ENCODE measurements around the gene SARNP. TPM values are rescaled to one million over a fixed set of nuclear protein-coding genes. Genes with fewer than 3 reads are reported as not detected.
A peak's percentile ranks its signal among the peaks of the same experiment; 100 is the strongest.

SARNP gene
- total and polyA plus RNA-seq, 9 of the 15 experiments (the other 6 are each of a cell fraction or from before 2014, with no cell fraction given), result 70.1 to 400 (median 198) TPM

DNA sequence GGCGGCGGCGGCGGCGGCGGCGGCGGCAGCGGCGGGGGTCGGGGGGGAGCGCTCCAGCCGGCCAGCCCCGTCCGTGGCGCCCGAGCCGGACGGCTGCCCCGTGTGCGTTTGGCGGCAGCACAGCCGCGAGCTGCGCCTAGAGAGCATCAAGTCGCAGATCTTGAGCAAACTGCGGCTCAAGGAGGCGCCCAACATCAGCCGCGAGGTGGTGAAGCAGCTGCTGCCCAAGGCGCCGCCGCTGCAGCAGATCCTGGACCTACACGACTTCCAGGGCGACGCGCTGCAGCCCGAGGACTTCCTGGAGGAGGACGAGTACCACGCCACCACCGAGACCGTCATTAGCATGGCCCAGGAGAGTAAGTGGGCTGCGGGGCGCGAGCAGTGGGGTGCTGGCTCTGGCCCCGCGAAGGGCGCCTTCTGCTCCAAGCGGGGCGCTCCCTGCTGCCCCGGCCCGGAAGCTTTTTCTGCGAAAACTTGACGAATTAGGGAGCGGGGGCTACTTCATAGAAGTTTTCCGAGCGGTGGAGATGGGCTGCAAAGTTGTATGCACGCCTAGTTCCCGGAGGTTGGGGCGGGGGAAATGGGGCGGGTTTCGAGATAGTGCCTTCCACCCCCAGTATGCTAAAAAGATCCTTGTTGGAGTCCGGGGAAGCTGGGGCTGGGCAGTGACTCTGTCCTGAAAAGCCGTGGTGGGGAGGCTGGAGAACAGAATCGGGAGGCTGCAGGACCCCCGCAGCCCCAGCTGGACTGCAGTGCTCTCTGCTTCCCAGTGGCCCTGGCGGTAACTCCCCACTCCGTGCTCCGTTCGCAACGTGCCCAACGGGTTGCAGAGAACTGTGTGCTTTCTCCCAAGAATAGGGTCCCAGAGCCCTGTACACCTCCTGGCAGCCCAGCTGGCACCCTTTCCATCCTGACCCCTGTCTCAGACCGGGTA lies 73.9 kb downstream of the SARNP start (continued):
- TF ChIP-seq MTA3 (IDR thresholded peaks at IDR 0.05; ENCODE audit: borderline replicate concordance) (0 out of 2 replicates have a peak, but pooled peaks have one; percentile 46), HNRNPLL (IDR thresholded peaks at IDR 0.05; ENCODE audit: low read depth, low read length, poor library complexity, severe bottlenecking) (peak; percentile 96), NCOA2 (IDR thresholded peaks at IDR 0.05; ENCODE audit: partially characterized antibody in 2 of 2) (no peak), SRSF3 (IDR thresholded peaks at IDR 0.05; ENCODE audit: insufficient read depth, low read length) (no peak), KDM5B (IDR thresholded peaks at IDR 0.05; ENCODE audit: insufficient replicate concordance, low read depth, low read length) (peak; percentile 51), NRF1 (conservative IDR thresholded peaks at IDR 0.05 in 1 of 2, IDR thresholded peaks at IDR 0.05 in 1 of 2) (peak; percentile 63 to 71), MAZ (CRISPR knock-in tag; conservative IDR thresholded peaks at IDR 0.05 in 1 of 2, IDR thresholded peaks at IDR 0.05 in 1 of 2) (peak in 1 of 2 experiments; percentile 56; a peak in 1 of 4 replicates), GABPB1 (CRISPR knock-in tag; IDR thresholded peaks at IDR 0.05) (peak; percentile 57; the same call in 1 of the 2 replicates), ZFPM2 (CRISPR knock-in tag; IDR thresholded peaks at IDR 0.05) (no peak), SMAD4 (CRISPR knock-in tag; conservative IDR thresholded peaks at IDR 0.05) (0 out of 2 replicates have a peak, but pooled peaks have one; percentile 49), RAD21 (CRISPR knock-in tag; conservative IDR thresholded peaks at IDR 0.05 in 1 of 2, IDR thresholded peaks at IDR 0.05 in 1 of 2) (peak in 1 of 2 experiments; percentile 32; a peak in 1 of 4 replicates), SMARCE1 (IDR thresholded peaks at IDR 0.05) (peak; percentile 36; the same call in 1 of the 2 replicates), NR4A1 (CRISPR knock-in tag; IDR thresholded peaks at IDR 0.05) (no peak), NR4A1 (tag; IDR thresholded peaks at IDR 0.05) (0 out of 2 replicates have a peak, but pooled peaks have one; percentile 40), MYBL2 (IDR thresholded peaks at IDR 0.05; ENCODE audit: low read depth) (no peak), MYBL2 (CRISPR knock-in tag; IDR thresholded peaks at IDR 0.05; ENCODE audit: borderline replicate concordance) (no peak), YY1 (IDR thresholded peaks at IDR 0.05; ENCODE audit: borderline replicate concordance in 1 of 3, control insufficient read depth in 1 of 3, extremely low read depth in 1 of 3, insufficient read depth in 3 of 3, insufficient read length in 1 of 3, insufficient replicate concordance in 2 of 3, low read depth in 1 of 3, low read length in 2 of 3) (peak in 1 of 3 experiments; percentile 8), ZNF239 (CRISPR knock-in tag; IDR thresholded peaks at IDR 0.05) (no peak), ATF1 (CRISPR knock-in tag; IDR thresholded peaks at IDR 0.05) (no peak), ATF1 (tag; IDR thresholded peaks at IDR 0.05) (peak; percentile 22; the same call in 1 of the 2 replicates)
- TF ChIP-seq, protein P1, sequence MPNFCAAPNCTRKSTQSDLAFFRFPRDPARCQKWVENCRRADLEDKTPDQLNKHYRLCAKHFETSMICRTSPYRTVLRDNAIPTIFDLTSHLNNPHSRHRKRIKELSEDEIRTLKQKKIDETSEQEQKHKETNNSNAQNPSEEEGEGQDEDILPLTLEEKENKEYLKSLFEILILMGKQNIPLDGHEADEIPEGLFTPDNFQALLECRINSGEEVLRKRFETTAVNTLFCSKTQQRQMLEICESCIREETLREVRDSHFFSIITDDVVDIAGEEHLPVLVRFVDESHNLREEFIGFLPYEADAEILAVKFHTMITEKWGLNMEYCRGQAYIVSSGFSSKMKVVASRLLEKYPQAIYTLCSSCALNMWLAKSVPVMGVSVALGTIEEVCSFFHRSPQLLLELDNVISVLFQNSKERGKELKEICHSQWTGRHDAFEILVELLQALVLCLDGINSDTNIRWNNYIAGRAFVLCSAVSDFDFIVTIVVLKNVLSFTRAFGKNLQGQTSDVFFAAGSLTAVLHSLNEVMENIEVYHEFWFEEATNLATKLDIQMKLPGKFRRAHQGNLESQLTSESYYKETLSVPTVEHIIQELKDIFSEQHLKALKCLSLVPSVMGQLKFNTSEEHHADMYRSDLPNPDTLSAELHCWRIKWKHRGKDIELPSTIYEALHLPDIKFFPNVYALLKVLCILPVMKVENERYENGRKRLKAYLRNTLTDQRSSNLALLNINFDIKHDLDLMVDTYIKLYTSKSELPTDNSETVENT (CRISPR knock-in tag; IDR thresholded peaks at IDR 0.05), result no peak
- TF ChIP-seq, protein P2, sequence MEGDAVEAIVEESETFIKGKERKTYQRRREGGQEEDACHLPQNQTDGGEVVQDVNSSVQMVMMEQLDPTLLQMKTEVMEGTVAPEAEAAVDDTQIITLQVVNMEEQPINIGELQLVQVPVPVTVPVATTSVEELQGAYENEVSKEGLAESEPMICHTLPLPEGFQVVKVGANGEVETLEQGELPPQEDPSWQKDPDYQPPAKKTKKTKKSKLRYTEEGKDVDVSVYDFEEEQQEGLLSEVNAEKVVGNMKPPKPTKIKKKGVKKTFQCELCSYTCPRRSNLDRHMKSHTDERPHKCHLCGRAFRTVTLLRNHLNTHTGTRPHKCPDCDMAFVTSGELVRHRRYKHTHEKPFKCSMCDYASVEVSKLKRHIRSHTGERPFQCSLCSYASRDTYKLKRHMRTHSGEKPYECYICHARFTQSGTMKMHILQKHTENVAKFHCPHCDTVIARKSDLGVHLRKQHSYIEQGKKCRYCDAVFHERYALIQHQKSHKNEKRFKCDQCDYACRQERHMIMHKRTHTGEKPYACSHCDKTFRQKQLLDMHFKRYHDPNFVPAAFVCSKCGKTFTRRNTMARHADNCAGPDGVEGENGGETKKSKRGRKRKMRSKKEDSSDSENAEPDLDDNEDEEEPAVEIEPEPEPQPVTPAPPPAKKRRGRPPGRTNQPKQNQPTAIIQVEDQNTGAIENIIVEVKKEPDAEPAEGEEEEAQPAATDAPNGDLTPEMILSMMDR (IDR thresholded peaks at IDR 0.05 in 2 of 3, conservative IDR thresholded peaks at IDR 0.05 in 1 of 3; ENCODE audit: insufficient read depth in 2 of 3, low read depth in 1 of 3, low read length in 3 of 3), result peak in 2 of 3 experiments; percentile 28 to 46; a peak in 2 of 6 replicates

All from K562 (cell line).